ENCODE data around the gene BNIP5. TPM values are rescaled to one million over a fixed set of nuclear protein-coding genes. Genes with fewer than 3 reads are reported as not detected.
A peak's percentile ranks its signal among the peaks of the same experiment; 100 is the strongest.

Gene BNIP5
- polyA plus RNA-seq, 4 donors = 2.6 to 26.7 (median 13.2) TPM

DNA sequence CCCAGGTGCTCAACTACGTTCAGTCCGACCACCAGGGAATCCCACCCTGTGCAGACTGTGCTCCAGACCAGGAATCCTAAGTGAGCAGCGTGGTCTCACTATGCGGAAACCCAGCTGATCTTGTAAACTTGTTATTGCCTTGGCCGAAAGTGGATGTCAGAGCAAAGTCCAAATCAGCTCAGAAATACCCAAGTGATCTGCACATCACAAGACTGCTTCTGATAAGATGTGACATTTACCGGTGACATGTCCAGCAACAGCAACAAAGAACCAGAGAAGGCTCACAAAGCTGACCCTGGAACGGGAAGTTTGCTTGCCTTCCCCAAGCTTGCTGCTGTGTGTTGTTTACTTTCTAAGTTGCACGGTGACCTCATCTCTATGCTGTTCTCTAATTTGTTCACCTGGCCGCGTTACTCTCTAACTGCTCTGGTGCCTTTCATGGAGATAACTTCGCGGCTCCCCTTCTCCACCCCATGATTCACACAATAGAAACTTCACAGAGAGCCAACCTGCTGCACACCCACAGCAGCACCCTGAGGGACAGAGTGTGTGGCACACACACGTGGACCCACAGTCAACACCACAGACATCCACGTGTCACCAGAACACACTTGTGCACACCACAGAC is 1.7 kb downstream of the BNIP5 start:
- peak overlapping the region in 2 of 3 donors; percentile 34 to 53 for H3K4me3 ChIP-seq (ENCODE audit: low read depth in 1 of 3, low read length in 3 of 3)
- FAIRE-seq (no peak), DNase-seq (peak; percentile 88 to 94)
- peak overlapping the region; percentile 86 to 93 (median 87) for H3K27ac ChIP-seq (ENCODE audit: low read depth in 1 of 3, low read length in 2 of 3)
- no peaks in the 10 kb centered on the region for H3K27me3 ChIP-seq (ENCODE audit: control insufficient read depth in 3 of 3, insufficient read depth in 3 of 3, low read length in 3 of 3)
- peaks cover 0 to 6% of the 10 kb centered on the region in 2 donors for H3K9me3 ChIP-seq (ENCODE audit: control insufficient read depth in 2 of 2, insufficient read depth in 1 of 2, low read depth in 1 of 2, low read length in 1 of 2)
- H3K4me1 ChIP-seq (ENCODE audit: control insufficient read depth in 3 of 3, insufficient read depth in 2 of 3, low read depth in 1 of 3, low read length in 2 of 3) = peaks cover 8 to 56% (median 8%) of the 10 kb centered on the region in 3 donors
- WGBS, 3 donors = 11 to 45% (median 33%) methylated on average over 14 of the region's 14 CpGs
- peaks cover 0 to 18% (median 0%) of the 10 kb centered on the region in 3 donors for H3K36me3 ChIP-seq (ENCODE audit: control insufficient read depth in 3 of 3, insufficient read depth in 2 of 3, low read depth in 1 of 3, low read length in 3 of 3)

DNA sequence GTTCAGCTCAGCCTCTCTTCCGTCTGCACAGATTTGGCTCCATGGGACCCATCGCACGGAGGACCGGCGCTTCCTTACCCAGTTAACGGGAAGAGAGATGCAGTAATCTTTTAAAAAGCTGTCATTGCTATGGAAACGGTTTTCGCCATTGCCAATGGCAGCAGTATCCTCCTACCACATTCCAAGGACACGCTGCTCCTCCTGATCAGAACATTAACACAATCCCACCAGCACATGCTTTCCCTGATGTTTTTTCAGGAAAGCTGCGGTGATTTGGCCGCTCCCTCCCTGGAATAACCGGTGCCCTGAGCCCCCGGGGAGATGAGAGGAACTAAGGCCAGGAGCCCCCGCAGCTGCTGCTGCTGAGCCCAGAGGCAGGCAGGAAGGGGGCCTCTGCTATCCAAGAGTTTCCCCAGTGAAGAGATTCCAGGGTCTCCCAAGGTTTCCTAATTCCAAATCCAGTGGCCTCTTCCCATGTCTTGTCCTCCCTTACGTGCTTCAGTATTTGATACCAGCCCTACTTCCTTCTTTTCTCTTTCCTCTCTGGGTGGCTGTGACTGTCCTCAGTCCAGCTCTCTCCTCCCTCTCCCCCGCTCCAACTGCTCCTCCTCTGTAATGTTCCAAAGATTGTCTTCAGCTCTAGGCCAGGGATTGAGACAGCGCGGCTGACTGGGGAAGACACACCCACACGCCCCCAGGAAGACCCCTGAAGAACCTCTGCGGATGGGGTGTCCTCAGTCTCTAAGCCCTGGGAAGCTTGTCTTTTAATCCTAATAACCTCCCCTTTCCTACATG is 2.6 kb downstream of the BNIP5 start:
- 47 to 61% (median 53%) methylated on average over 20 of the region's 20 CpGs for WGBS, 3 donors
- Histone ChIP-seq H3K36me3 (ENCODE audit: control insufficient read depth in 3 of 3, insufficient read depth in 2 of 3, low read depth in 1 of 3, low read length in 3 of 3) (peaks cover 0 to 26% (median under 1%) of the 10 kb centered on the region in 3 donors), H3K4me1 (ENCODE audit: control insufficient read depth in 3 of 3, insufficient read depth in 2 of 3, low read depth in 1 of 3, low read length in 2 of 3) (peaks cover 2 to 48% (median 8%) of the 10 kb centered on the region in 3 donors), H3K4me3 (ENCODE audit: low read depth in 1 of 3, low read length in 3 of 3) (peak overlapping the region; percentile 23 to 50 (median 34)), H3K27ac (ENCODE audit: low read depth in 1 of 3, low read length in 2 of 3) (peak overlapping the region; percentile 86 to 93 (median 87)), H3K9me3 (ENCODE audit: control insufficient read depth in 2 of 2, insufficient read depth in 1 of 2, low read depth in 1 of 2, low read length in 1 of 2) (peaks cover 0 to 6% of the 10 kb centered on the region in 2 donors), H3K27me3 (ENCODE audit: control insufficient read depth in 3 of 3, insufficient read depth in 3 of 3, low read length in 3 of 3) (no peaks in the 10 kb centered on the region)
- DNase-seq (peak; percentile 60 to 66), FAIRE-seq (no peak)

DNA sequence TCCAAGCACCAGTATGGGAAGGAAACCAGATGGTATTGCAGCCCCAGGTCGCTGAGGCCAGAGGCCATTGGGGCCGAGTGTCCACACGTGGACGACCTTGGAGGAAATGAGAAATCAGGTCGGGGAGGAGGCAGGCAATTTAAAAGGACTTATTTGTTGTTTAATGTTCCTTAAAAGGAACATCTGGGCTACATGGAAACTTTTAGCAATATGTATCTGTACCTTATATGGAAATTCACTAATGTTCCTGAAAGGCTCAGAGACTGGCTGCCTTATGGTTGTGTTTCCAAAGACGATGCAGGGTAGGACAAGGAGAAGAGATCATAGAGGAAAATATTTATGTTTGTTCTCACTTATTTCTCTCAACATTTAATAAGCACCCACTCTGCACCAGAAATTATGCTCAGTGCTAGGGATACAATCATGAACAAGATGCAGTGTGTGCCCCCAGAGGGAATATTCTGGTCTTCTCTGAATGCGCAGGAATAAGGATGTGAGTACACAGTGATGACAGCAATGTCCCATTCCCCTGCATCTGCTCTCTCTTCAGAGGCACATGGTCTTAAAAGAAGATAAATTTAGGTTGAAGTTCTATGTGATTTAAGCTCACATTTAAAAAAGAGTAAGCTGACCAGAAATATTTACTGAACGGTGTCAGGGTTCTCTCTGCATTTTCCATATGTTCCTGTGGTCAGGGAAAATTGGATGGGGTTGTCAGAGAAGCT is 3.4 kb downstream of the BNIP5 start:
- DNase-seq (no peak), FAIRE-seq (no peak)
- H3K4me1 ChIP-seq (ENCODE audit: control insufficient read depth in 3 of 3, insufficient read depth in 2 of 3, low read depth in 1 of 3, low read length in 2 of 3) = peaks cover 2 to 42% (median 8%) of the 10 kb centered on the region in 3 donors
- H3K27ac ChIP-seq (ENCODE audit: low read depth in 1 of 3, low read length in 2 of 3) = peak overlapping the region in 1 of 3 donors; percentile 93
- 68 to 71% (median 69%) methylated on average over 8 of the region's 8 CpGs for WGBS, 3 donors
- H3K36me3 ChIP-seq (ENCODE audit: control insufficient read depth in 3 of 3, insufficient read depth in 2 of 3, low read depth in 1 of 3, low read length in 3 of 3) = peaks cover 0 to 33% (median 5%) of the 10 kb centered on the region in 3 donors
- peaks cover 0 to 6% of the 10 kb centered on the region in 2 donors for H3K9me3 ChIP-seq (ENCODE audit: control insufficient read depth in 2 of 2, insufficient read depth in 1 of 2, low read depth in 1 of 2, low read length in 1 of 2)
- H3K27me3 ChIP-seq (ENCODE audit: control insufficient read depth in 3 of 3, insufficient read depth in 3 of 3, low read length in 3 of 3) = no peaks in the 10 kb centered on the region
- peak overlapping the region in 1 of 3 donors; percentile 50 for H3K4me3 ChIP-seq (ENCODE audit: low read depth in 1 of 3, low read length in 3 of 3)

DNA sequence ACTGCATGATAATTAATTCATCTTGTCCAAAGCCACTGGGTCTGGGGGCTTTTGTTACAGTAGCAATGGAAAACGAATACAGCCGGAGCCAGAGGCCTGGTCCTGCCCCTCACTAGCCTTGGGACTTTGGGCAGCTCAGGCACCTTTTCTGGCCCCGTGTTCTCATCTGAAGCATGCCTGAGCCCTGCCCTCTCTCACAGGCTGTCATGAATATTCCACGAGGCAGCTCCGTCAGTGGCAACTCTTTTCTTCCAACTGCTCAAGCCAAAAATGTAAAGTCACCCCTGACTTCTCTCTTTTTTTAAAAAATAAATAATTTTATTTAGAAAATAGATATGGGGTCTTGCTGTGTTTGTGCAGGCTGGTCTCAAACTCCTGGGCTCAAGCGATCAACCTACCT is 5.3 kb downstream of the BNIP5 start:
- peaks cover 0 to 47% (median 7%) of the 10 kb centered on the region in 3 donors for H3K36me3 ChIP-seq (ENCODE audit: control insufficient read depth in 3 of 3, insufficient read depth in 2 of 3, low read depth in 1 of 3, low read length in 3 of 3)
- H3K9me3 ChIP-seq (ENCODE audit: control insufficient read depth in 2 of 2, insufficient read depth in 1 of 2, low read depth in 1 of 2, low read length in 1 of 2) = peaks cover 0 to 6% of the 10 kb centered on the region in 2 donors
- no peak overlapping the region for H3K27ac ChIP-seq (ENCODE audit: low read depth in 1 of 3, low read length in 2 of 3)
- FAIRE-seq (no peak), DNase-seq (no peak)
- no peaks in the 10 kb centered on the region for H3K27me3 ChIP-seq (ENCODE audit: control insufficient read depth in 3 of 3, insufficient read depth in 3 of 3, low read length in 3 of 3)
- H3K4me1 ChIP-seq (ENCODE audit: control insufficient read depth in 3 of 3, insufficient read depth in 2 of 3, low read depth in 1 of 3, low read length in 2 of 3) = peaks cover 2 to 37% (median 6%) of the 10 kb centered on the region in 3 donors
- 88 to 93% (median 91%) methylated on average over 6 of the region's 6 CpGs for WGBS, 3 donors
- H3K4me3 ChIP-seq (ENCODE audit: low read depth in 1 of 3, low read length in 3 of 3) = no peak overlapping the region

GRCh38 chr6:36330366-36330765 is 6.3 kb downstream of the BNIP5 start:
- no peak overlapping the region for H3K27ac ChIP-seq (ENCODE audit: low read depth in 1 of 3, low read length in 2 of 3)
- no peaks in the 10 kb centered on the region for H3K27me3 ChIP-seq (ENCODE audit: control insufficient read depth in 3 of 3, insufficient read depth in 3 of 3, low read length in 3 of 3)
- WGBS, 3 donors = 88 to 92% (median 90%) methylated on average over 14 of the region's 14 CpGs
- peaks cover 2 to 26% (median 6%) of the 10 kb centered on the region in 3 donors for H3K4me1 ChIP-seq (ENCODE audit: control insufficient read depth in 3 of 3, insufficient read depth in 2 of 3, low read depth in 1 of 3, low read length in 2 of 3)
- H3K36me3 ChIP-seq (ENCODE audit: control insufficient read depth in 3 of 3, insufficient read depth in 2 of 3, low read depth in 1 of 3, low read length in 3 of 3) = peaks cover 0 to 57% (median 11%) of the 10 kb centered on the region in 3 donors
- DNase-seq (no peak), FAIRE-seq (no peak)
- H3K9me3 ChIP-seq (ENCODE audit: control insufficient read depth in 2 of 2, insufficient read depth in 1 of 2, low read depth in 1 of 2, low read length in 1 of 2) = peaks cover 0 to 6% of the 10 kb centered on the region in 2 donors
- H3K4me3 ChIP-seq (ENCODE audit: low read depth in 1 of 3, low read length in 3 of 3) = no peak overlapping the region

DNA sequence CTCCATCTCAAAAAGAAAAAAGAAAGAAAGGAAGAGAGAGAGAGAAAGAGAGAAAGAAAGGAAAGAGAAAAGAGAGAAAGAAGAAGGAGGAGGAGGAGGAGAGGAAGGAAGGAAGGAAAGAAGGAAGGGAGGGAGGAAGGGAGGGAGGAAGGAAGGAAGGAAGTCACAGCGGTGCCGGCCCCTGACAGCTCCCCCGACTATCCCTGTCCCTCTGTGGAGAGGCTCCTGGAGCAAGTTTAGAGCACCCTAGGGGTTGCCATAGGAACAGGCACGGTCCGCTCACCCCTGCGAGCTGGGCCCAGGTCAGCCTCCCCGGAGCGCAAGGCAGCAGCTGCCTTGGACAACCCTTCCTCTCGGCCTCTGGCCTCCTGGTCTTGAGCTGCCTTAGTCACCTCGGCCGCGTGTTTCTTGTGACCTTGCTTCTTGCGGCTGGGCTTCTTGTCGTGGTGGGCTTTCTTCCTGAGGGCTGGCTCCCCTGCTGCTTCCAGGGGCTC is 6.8 kb downstream of the BNIP5 start:
- 82 to 88% (median 88%) methylated on average over 11 to 14 of the region's 14 CpGs for WGBS, 3 donors
- FAIRE-seq = no peak
- Histone ChIP-seq H3K4me3 (ENCODE audit: low read depth in 1 of 3, low read length in 3 of 3) (no peak overlapping the region), H3K9me3 (ENCODE audit: control insufficient read depth in 2 of 2, insufficient read depth in 1 of 2, low read depth in 1 of 2, low read length in 1 of 2) (peaks cover 0 to 6% of the 10 kb centered on the region in 2 donors), H3K4me1 (ENCODE audit: control insufficient read depth in 3 of 3, insufficient read depth in 2 of 3, low read depth in 1 of 3, low read length in 2 of 3) (peaks cover 2 to 22% (median 6%) of the 10 kb centered on the region in 3 donors), H3K36me3 (ENCODE audit: control insufficient read depth in 3 of 3, insufficient read depth in 2 of 3, low read depth in 1 of 3, low read length in 3 of 3) (peaks cover 2 to 62% (median 15%) of the 10 kb centered on the region in 3 donors), H3K27ac (ENCODE audit: low read depth in 1 of 3, low read length in 2 of 3) (no peak overlapping the region), H3K27me3 (ENCODE audit: control insufficient read depth in 3 of 3, insufficient read depth in 3 of 3, low read length in 3 of 3) (no peaks in the 10 kb centered on the region)
- DNase-seq = no peak

GRCh38 chr6:36328600-36328999 is 8.1 kb downstream of the BNIP5 start:
- no peaks in the 10 kb centered on the region for H3K9me3 ChIP-seq (ENCODE audit: control insufficient read depth in 2 of 2, insufficient read depth in 1 of 2, low read depth in 1 of 2, low read length in 1 of 2)
- WGBS, 3 donors = 88 to 93% (median 88%) methylated on average over 7 of the region's 7 CpGs
- no peak overlapping the region for H3K27ac ChIP-seq (ENCODE audit: low read depth in 1 of 3, low read length in 2 of 3)
- no peaks in the 10 kb centered on the region for H3K27me3 ChIP-seq (ENCODE audit: control insufficient read depth in 3 of 3, insufficient read depth in 3 of 3, low read length in 3 of 3)
- H3K4me1 ChIP-seq (ENCODE audit: control insufficient read depth in 3 of 3, insufficient read depth in 2 of 3, low read depth in 1 of 3, low read length in 2 of 3) = peaks cover 0 to 10% (median 0%) of the 10 kb centered on the region in 3 donors
- no peak for FAIRE-seq
- DNase-seq = no peak
- peaks cover 2 to 73% (median 23%) of the 10 kb centered on the region in 3 donors for H3K36me3 ChIP-seq (ENCODE audit: control insufficient read depth in 3 of 3, insufficient read depth in 2 of 3, low read depth in 1 of 3, low read length in 3 of 3)
- no peak overlapping the region for H3K4me3 ChIP-seq (ENCODE audit: low read depth in 1 of 3, low read length in 3 of 3)

DNA sequence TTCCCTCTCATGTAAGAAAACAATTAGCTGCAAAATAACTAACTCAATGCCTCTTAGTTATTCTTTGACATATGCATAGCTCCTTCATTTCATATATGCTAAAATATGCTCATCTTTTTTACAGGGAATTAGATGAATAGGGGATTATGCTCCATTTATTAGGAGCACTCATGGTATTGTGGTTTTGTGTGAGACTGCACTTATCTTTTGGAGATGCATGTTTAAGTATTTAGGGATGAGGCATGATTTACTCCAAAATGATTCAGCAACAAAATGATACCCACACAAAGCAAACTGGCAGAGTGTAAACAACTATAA is 8.8 kb downstream of the BNIP5 start:
- Histone ChIP-seq H3K9me3 (ENCODE audit: control insufficient read depth in 2 of 2, insufficient read depth in 1 of 2, low read depth in 1 of 2, low read length in 1 of 2) (no peaks in the 10 kb centered on the region), H3K4me3 (ENCODE audit: low read depth in 1 of 3, low read length in 3 of 3) (no peak overlapping the region), H3K36me3 (ENCODE audit: control insufficient read depth in 3 of 3, insufficient read depth in 2 of 3, low read depth in 1 of 3, low read length in 3 of 3) (peaks cover 2 to 78% (median 28%) of the 10 kb centered on the region in 3 donors), H3K4me1 (ENCODE audit: control insufficient read depth in 3 of 3, insufficient read depth in 2 of 3, low read depth in 1 of 3, low read length in 2 of 3) (peaks cover 0 to 3% (median 0%) of the 10 kb centered on the region in 3 donors), H3K27ac (ENCODE audit: low read depth in 1 of 3, low read length in 2 of 3) (no peak overlapping the region), H3K27me3 (ENCODE audit: control insufficient read depth in 3 of 3, insufficient read depth in 3 of 3, low read length in 3 of 3) (no peaks in the 10 kb centered on the region)
- FAIRE-seq = no peak
- DNase-seq = no peak
